ENCODE data around the gene CCDC178.

- TF ChIP-seq EZH2phosphoT487 (IDR thresholded peaks at IDR 0.05; ENCODE audit: insufficient read depth, low read depth), result no peak
- no peak for TF ChIP-seq EZH2 (IDR thresholded peaks at IDR 0.05; ENCODE audit: insufficient read depth, poor library complexity, severe bottlenecking)
Measured at GRCh38 chr18:33446604-33447003, 6.1 kb upstream of the CCDC178 start.
